ENCODE data around the gene GRAP. TPM values are rescaled to one million over a fixed set of nuclear protein-coding genes. Genes with fewer than 3 reads are reported as not detected.

Gene GRAP
- total and polyA plus RNA-seq, 9 of the 15 experiments (the other 6 are each of a cell fraction or from before 2014, with no cell fraction given): 0.07 to 0.41 (median 0.19) TPM; not detected in 5

GRCh38 chr17:19010729-19011505 lies 35.8 kb downstream of the GRAP start:
- no peak for DNase-seq (ENCODE audit: extremely low read depth in 1 of 4, low spot score in 3 of 4)
- no peak overlapping the region for H3K4me3 ChIP-seq
- H3K79me2 ChIP-seq (ENCODE audit: control insufficient read depth, insufficient read depth, low read length): no peaks in the 10 kb centered on the region
- POLR2A ChIA-PET: no interaction called here
- BruUV-seq (replicated peaks): no TSS peak
- no peak for FAIRE-seq
- H2AFZ ChIP-seq (ENCODE audit: low read depth, low read length): no peak overlapping the region
- in situ Hi-C loops (cut with MboI) (no loop called here), intact Hi-C loops (cut with micrococcal nuclease) (no loop called here)
- H4K20me1 ChIP-seq (replicated peaks; ENCODE audit: control insufficient read depth, insufficient read depth, low read length): no peaks in the 10 kb centered on the region
- WGBS (ENCODE audit: insufficient coverage, low coverage, missing lambda C conversion rate): 18% methylated on average over 11 of the region's 11 CpGs
- H3K9ac ChIP-seq (ENCODE audit: insufficient read depth in 1 of 2, low read depth in 2 of 2, low read length in 2 of 2): peak overlapping the region in 1 of 2 experiments; percentile 45; a peak in 1 of 4 replicates
- CTCF ChIA-PET (ENCODE audit: low intra/inter-chr PET ratio): no interaction called here
- no peak overlapping the region for H3K4me2 ChIP-seq (ENCODE audit: insufficient read depth, low read length)
- no peaks in the 10 kb centered on the region for H3K9me1 ChIP-seq (ENCODE audit: control insufficient read depth, insufficient read depth, low read length)
- no peaks in the 10 kb centered on the region for H3K36me3 ChIP-seq (ENCODE audit: control insufficient read depth, insufficient read depth, low read length)
- TF ChIP-seq CBX2 (IDR thresholded peaks at IDR 0.05; ENCODE audit: insufficient read depth, low read length, poor library complexity, severe bottlenecking): no peak
- 0 out of 2 replicates have a peak, but pooled peaks have one; percentile 18 for TF ChIP-seq CTBP1 (IDR thresholded peaks at IDR 0.05; ENCODE audit: borderline replicate concordance)
- TF ChIP-seq EGR1 (conservative IDR thresholded peaks at IDR 0.05): 0 out of 2 replicates have a peak, but pooled peaks have one; percentile 12
- TF ChIP-seq FOXK2 (conservative IDR thresholded peaks at IDR 0.05 in 1 of 2, IDR thresholded peaks at IDR 0.05 in 1 of 2; ENCODE audit: low read depth in 2 of 2): peak; percentile 38 to 49; a peak in 2 of 4 replicates
- H3K9me3 ChIP-seq (replicated peaks; ENCODE audit: control insufficient read depth, insufficient read depth, low read depth, low read length): no peaks in the 10 kb centered on the region
- H3K4me1 ChIP-seq (replicated peaks in 1 of 2; ENCODE audit: control insufficient read depth in 2 of 2, insufficient read depth in 2 of 2, low read length in 2 of 2): peaks cover 0 to 12% of the 10 kb centered on the region in 2 experiments; a peak in 3 of 5 replicates
- H3K27me3 ChIP-seq (ENCODE audit: control insufficient read depth in 2 of 2, insufficient read depth in 2 of 2, low read length in 2 of 2): no peaks in the 10 kb centered on the region
- H3K27ac ChIP-seq (ENCODE audit: extremely low read depth, low read depth, low read length): no peak overlapping the region
- no peak for ATAC-seq

GRCh38 chr17:19009970-19010369 lies 36.8 kb downstream of the GRAP start:
- FAIRE-seq: no peak
- POLR2A ChIA-PET: interaction anchor here (1.0 kb wide), 1 partner anchor 12 kb away, joined by 5 read pairs; no protein-coding TSS in a partner anchor
- Histone ChIP-seq H2AFZ (ENCODE audit: low read depth, low read length) (no peak overlapping the region), H3K9ac (ENCODE audit: insufficient read depth in 1 of 2, low read depth in 2 of 2, low read length in 2 of 2) (0 out of 4 replicates have a peak overlapping the region, but pooled peaks of 1 of the 2 experiments have one; percentile 13), H3K4me1 (replicated peaks in 1 of 2; ENCODE audit: control insufficient read depth in 2 of 2, insufficient read depth in 2 of 2, low read length in 2 of 2) (peaks cover 0 to 12% of the 10 kb centered on the region in 2 experiments; a peak in 3 of 5 replicates), H3K9me3 (replicated peaks; ENCODE audit: control insufficient read depth, insufficient read depth, low read depth, low read length) (no peaks in the 10 kb centered on the region), H3K27me3 (ENCODE audit: control insufficient read depth in 2 of 2, insufficient read depth in 2 of 2, low read length in 2 of 2) (no peaks in the 10 kb centered on the region), H3K27ac (ENCODE audit: extremely low read depth, low read depth, low read length) (no peak overlapping the region), H3K79me2 (ENCODE audit: control insufficient read depth, insufficient read depth, low read length) (no peaks in the 10 kb centered on the region), H3K4me2 (ENCODE audit: insufficient read depth, low read length) (no peak overlapping the region), H3K36me3 (ENCODE audit: control insufficient read depth, insufficient read depth, low read length) (no peaks in the 10 kb centered on the region), H4K20me1 (replicated peaks; ENCODE audit: control insufficient read depth, insufficient read depth, low read length) (no peaks in the 10 kb centered on the region), H3K9me1 (ENCODE audit: control insufficient read depth, insufficient read depth, low read length) (no peaks in the 10 kb centered on the region), H3K4me3 (no peak overlapping the region)
- WGBS (ENCODE audit: insufficient coverage, low coverage, missing lambda C conversion rate): 66% methylated on average over 12 of the region's 12 CpGs
- CTCF ChIA-PET (ENCODE audit: low intra/inter-chr PET ratio): no interaction called here
- intact Hi-C loops (cut with micrococcal nuclease): no loop called here
- no peak for DNase-seq (ENCODE audit: extremely low read depth in 1 of 4, low spot score in 3 of 4)
- BruUV-seq (replicated peaks): no TSS peak
- in situ Hi-C loops (cut with MboI): no loop called here
- ATAC-seq: no peak
- no peak for TF ChIP-seq HDAC6 (IDR thresholded peaks at IDR 0.05; ENCODE audit: low read depth, low read length)
- no peak for TF ChIP-seq RNF219 (CRISPR knock-in tag; IDR thresholded peaks at IDR 0.05)
- TF ChIP-seq PPARD (CRISPR knock-in tag; IDR thresholded peaks at IDR 0.05): no peak
- TF ChIP-seq ATF4 (CRISPR knock-in tag; IDR thresholded peaks at IDR 0.05): no peak
- no peak for TF ChIP-seq SNIP1 (IDR thresholded peaks at IDR 0.05; ENCODE audit: low read depth)
- TF ChIP-seq, protein P1, sequence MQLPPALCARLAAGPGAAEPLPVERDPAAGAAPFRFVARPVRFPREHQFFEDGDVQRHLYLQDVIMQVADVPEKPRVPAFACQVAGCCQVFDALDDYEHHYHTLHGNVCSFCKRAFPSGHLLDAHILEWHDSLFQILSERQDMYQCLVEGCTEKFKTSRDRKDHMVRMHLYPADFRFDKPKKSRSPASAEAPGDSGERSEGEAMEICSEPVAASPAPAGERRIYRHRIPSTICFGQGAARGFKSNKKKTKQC (CRISPR knock-in tag; IDR thresholded peaks at IDR 0.05): no peak
- no peak for TF ChIP-seq NFIC (IDR thresholded peaks at IDR 0.05)

Data from K562 (cell line).